Ascending aorta (tissue), 2 donors: Measurements from ENCODE around the gene ANKZF1. TPM values are rescaled to one million over a fixed set of nuclear protein-coding genes. Genes with fewer than 3 reads are reported as not detected.
"Not testable (repeated sequence)": the region's sequence is repeated elsewhere in the genome, so short reads cannot be mapped to it uniquely, and the experiment has no call there.

Experiments
- DNase-seq, 2 donors: peaks; one replicate each; pipeline ENCODE4 v3.0.0-alpha.2; 2019; ENCODE audit warnings: low spot score in 2 of 2
- H3K27ac ChIP-seq, 2 donors: fragments of 200-600 bp; sonication (generic); one replicate each; pipeline ENCODE4 v1.5.1; 2016 to 2017; ENCODE audit warnings: mild to moderate bottlenecking in 1 of 2
- H3K27me3 ChIP-seq: fragments of 200-600 bp; sonication (generic); one replicate; pipeline ENCODE4 v1.5.1; 2017
- H3K36me3 ChIP-seq, 2 donors: fragments of 200-600 bp; sonication (generic); one replicate each; pipeline ENCODE4 v1.5.1; 2016
- H3K4me1 ChIP-seq, 2 donors: fragments of 200-600 bp; sonication (generic); one replicate each; pipeline ENCODE4 v1.5.1; 2016 to 2017; ENCODE audit warnings: mild to moderate bottlenecking in 1 of 2
- H3K4me3 ChIP-seq, 2 donors: fragments of 200-600 bp; sonication (generic); one replicate each; pipeline ENCODE4 v1.5.1; 2016 to 2017; ENCODE audit warnings: mild to moderate bottlenecking in 1 of 2
- H3K9me3 ChIP-seq, 2 donors: fragments of 200-600 bp; sonication (generic); one replicate each; pipeline ENCODE4 v1.5.1; 2016
- CTCF ChIP-seq, 3 experiments: fragments of 200-600 bp in 2 of 3; fragments of 450-650 bp in 1 of 3; sonication (generic) in 2 of 3; IDR thresholded peaks; one replicate each; pipeline ENCODE4 v1.5.1; 2016 to 2019; ENCODE audit warnings: antibody characterized with exemption in 3 of 3, mild to moderate bottlenecking in 1 of 3, moderate library complexity in 1 of 3
- intact Hi-C: fragments of 100-400 bp; cut with DNase I; formaldehyde crosslinking; loops from one replicate; pipeline ENCODE4 v1.15.1; 2023
- total RNA-seq: library from RNA; depleted of rRNA; stranded (reverse); fragments of >200 nt; gene quantifications from one replicate; pipeline ENCODE4 v1.1.0, GENCODE V29; 2016

Gene ANKZF1
- total RNA-seq, 1 donor from 2014 or later: 53.1 TPM

- intact Hi-C loops: no loop called here
- Histone ChIP-seq H3K4me3 (no peak overlapping the region), H3K9me3 (no peaks in the 10 kb centered on the region), H3K4me1 (peaks cover 0 to 6% of the 10 kb centered on the region in 2 donors), H3K36me3 (peaks cover 40 to 47% of the 10 kb centered on the region in 2 donors), H3K27me3 (no peaks in the 10 kb centered on the region), H3K27ac (no peak overlapping the region)
- TF ChIP-seq CTCF (IDR thresholded peaks at IDR 0.05): no peak
- DNase-seq: peak in 1 of 2 donors; percentile 18
Observed at GRCh38 chr2:219184121-219184520, 45.5 kb upstream of the ANKZF1 start.

GRCh38 chr2:219186754-219187456 lies 42.7 kb upstream of the ANKZF1 start:
- intact Hi-C loops: no loop called here
- H3K4me1 ChIP-seq: no peaks in the 10 kb centered on the region
- H3K36me3 ChIP-seq: peaks cover 16 to 23% of the 10 kb centered on the region in 2 donors
- no peak overlapping the region for H3K4me3 ChIP-seq
- TF ChIP-seq CTCF (IDR thresholded peaks at IDR 0.05): no peak
- no peak overlapping the region for H3K27ac ChIP-seq
- DNase-seq: peak in 1 of 2 donors; percentile 27
- H3K9me3 ChIP-seq: no peaks in the 10 kb centered on the region
- H3K27me3 ChIP-seq: no peaks in the 10 kb centered on the region

- Histone ChIP-seq H3K27me3 (no peaks in the 10 kb centered on the region), H3K9me3 (no peaks in the 10 kb centered on the region), H3K27ac (no peak overlapping the region), H3K4me1 (no peaks in the 10 kb centered on the region), H3K36me3 (no peaks in the 10 kb centered on the region), H3K4me3 (no peak overlapping the region)
- no peak for DNase-seq
- no peak for TF ChIP-seq CTCF (IDR thresholded peaks at IDR 0.05)
- intact Hi-C loops: no loop called here
Observed at GRCh38 chr2:219197388-219197787, 32.2 kb upstream of the ANKZF1 start.

- no peak for TF ChIP-seq CTCF (IDR thresholded peaks at IDR 0.05)
- Histone ChIP-seq H3K9me3 (no peaks in the 10 kb centered on the region), H3K4me3 (no peak overlapping the region), H3K27me3 (no peaks in the 10 kb centered on the region), H3K4me1 (no peaks in the 10 kb centered on the region), H3K27ac (no peak overlapping the region), H3K36me3 (no peaks in the 10 kb centered on the region)
- intact Hi-C loops: no loop called here
- peak in 1 of 2 donors; percentile 39 for DNase-seq
Observed at GRCh38 chr2:219198974-219199373, 30.6 kb upstream of the ANKZF1 start.

- H3K9me3 ChIP-seq: no peaks in the 10 kb centered on the region
- peak in 1 of 2 donors; percentile 41 for DNase-seq
- H3K27me3 ChIP-seq: no peaks in the 10 kb centered on the region
- TF ChIP-seq CTCF (IDR thresholded peaks at IDR 0.05): no peak
- H3K27ac ChIP-seq: no peak overlapping the region
- no peaks in the 10 kb centered on the region for H3K36me3 ChIP-seq
- H3K4me3 ChIP-seq: no peak overlapping the region
- no peaks in the 10 kb centered on the region for H3K4me1 ChIP-seq
- intact Hi-C loops: no loop called here
Observed at GRCh38 chr2:219199470-219200211, 30.0 kb upstream of the ANKZF1 start.

- H3K9me3 ChIP-seq, H3K27me3 ChIP-seq, H3K27ac ChIP-seq, H3K36me3 ChIP-seq, H3K4me1 ChIP-seq, intact Hi-C loops, H3K4me3 ChIP-seq: not testable (repeated sequence)
- peak in 1 of 2 donors; percentile 40 for DNase-seq
Observed at GRCh38 chr2:219200502-219201326, 28.9 kb upstream of the ANKZF1 start.

- H3K36me3 ChIP-seq, H3K27me3 ChIP-seq, H3K9me3 ChIP-seq, H3K4me3 ChIP-seq, intact Hi-C loops, H3K4me1 ChIP-seq, H3K27ac ChIP-seq: not testable (repeated sequence)
- DNase-seq: peak in 1 of 2 donors; percentile 11
Observed at GRCh38 chr2:219201331-219201730, 28.3 kb upstream of the ANKZF1 start.
